Activated CD4-positive, alpha-beta T cell treated with anti-CD3 and anti-CD28 coated beads, Interleukin-2, amount 50 U/mL, for 1 hour (primary cell): ENCODE data around the gene AHNAK.
A peak's percentile ranks its signal among the peaks of the same experiment; 100 is the strongest.
"Not testable (repeated sequence)": the region's sequence is repeated elsewhere in the genome, so short reads cannot be mapped to it uniquely, and the experiment has no call there.

Source experiments
- DNase-seq: peaks from one replicate; pipeline ENCODE4 v3.0.0-alpha.2; 2020

AHNAK gene, protein sequence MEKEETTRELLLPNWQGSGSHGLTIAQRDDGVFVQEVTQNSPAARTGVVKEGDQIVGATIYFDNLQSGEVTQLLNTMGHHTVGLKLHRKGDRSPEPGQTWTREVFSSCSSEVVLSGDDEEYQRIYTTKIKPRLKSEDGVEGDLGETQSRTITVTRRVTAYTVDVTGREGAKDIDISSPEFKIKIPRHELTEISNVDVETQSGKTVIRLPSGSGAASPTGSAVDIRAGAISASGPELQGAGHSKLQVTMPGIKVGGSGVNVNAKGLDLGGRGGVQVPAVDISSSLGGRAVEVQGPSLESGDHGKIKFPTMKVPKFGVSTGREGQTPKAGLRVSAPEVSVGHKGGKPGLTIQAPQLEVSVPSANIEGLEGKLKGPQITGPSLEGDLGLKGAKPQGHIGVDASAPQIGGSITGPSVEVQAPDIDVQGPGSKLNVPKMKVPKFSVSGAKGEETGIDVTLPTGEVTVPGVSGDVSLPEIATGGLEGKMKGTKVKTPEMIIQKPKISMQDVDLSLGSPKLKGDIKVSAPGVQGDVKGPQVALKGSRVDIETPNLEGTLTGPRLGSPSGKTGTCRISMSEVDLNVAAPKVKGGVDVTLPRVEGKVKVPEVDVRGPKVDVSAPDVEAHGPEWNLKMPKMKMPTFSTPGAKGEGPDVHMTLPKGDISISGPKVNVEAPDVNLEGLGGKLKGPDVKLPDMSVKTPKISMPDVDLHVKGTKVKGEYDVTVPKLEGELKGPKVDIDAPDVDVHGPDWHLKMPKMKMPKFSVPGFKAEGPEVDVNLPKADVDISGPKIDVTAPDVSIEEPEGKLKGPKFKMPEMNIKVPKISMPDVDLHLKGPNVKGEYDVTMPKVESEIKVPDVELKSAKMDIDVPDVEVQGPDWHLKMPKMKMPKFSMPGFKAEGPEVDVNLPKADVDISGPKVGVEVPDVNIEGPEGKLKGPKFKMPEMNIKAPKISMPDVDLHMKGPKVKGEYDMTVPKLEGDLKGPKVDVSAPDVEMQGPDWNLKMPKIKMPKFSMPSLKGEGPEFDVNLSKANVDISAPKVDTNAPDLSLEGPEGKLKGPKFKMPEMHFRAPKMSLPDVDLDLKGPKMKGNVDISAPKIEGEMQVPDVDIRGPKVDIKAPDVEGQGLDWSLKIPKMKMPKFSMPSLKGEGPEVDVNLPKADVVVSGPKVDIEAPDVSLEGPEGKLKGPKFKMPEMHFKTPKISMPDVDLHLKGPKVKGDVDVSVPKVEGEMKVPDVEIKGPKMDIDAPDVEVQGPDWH (N-terminal part only)

DNA sequence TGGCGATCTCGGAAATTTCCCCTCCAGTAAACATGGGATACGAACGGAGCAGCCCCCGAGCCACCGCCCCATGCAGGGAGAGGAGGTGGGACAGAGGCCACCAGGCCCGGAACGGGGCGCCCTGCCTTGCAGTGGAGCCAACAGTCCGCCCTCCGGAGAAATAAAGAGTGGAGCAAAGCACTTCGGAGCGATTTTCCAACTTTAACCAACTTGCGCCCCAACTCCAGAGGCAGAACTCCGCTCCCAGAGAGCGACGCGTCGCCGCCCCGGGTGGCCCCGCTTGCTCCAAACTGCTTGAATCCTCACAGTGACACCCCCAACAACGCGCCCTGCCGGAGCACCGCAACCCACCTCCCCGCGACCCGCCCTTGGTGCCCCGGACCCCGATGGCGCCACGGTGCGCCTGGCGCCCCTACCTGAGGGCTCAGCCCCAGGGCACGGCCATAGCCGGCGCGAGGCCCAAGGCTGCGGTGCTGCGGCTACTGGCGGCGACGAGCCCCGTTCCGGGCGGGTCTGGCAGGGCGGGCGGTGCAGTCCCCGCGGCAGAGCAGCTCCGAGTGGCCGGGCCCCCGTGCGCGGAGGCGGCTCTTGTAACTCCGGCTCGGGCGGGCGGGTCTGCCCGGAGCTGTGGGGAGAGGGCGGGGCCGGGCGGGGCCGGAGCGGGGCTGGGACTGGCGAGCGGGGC is at the start of gene AHNAK:
Gene AHNAK, minus strand, starts transcription at position 563 of the 685 bp plus-strand sequence. CDS start 10,708 bp downstream, outside the sequence.
- DNase-seq, result peak; percentile 72

DNA sequence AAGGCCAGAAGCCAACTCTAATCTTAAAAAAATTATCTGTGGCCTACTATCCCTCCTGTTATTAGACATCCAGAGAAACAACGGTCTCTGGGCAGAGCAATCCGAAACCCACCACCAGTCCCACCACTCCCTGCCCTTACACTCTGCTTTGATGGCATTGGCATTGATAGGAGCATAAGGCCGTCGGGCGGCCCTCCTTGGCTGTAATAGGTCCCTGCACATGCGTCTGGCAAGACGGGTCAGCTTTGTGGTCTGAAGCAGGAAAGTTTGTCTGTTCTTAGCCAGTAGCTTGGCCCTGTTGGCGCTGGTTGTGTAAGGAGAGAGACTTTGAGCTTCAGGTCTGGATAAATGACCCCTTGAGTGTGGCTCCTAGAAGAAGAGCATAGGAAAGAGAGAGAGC is 48.5 kb upstream of the AHNAK start:
- DNase-seq, result no peak

- DNase-seq, result peak; percentile 80
These were observed 46.9 kb upstream of the AHNAK start for GRCh38 chr11:62593434-62594044.

DNA sequence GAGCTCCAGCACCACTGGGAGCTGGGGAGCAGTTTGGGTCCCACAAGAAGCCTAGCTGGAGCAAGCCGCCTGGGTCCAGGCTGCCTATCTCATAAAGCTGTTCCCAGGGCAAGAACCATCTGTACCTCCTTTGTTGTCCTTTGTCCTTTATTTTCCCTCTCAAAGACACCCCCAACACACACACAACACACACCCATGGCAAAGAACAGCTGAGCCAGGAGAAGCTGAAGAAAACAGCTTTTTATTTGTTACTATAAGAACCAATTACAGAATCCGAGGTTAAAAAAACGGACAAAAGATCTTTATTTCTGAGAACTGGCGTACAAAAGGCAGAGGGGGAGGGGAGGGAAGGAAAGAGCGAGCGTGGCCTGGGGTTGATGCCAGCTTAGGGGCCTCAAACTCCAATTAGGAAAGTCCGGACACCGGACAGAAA is 46.4 kb upstream of the AHNAK start:
- no peak for DNase-seq

DNA sequence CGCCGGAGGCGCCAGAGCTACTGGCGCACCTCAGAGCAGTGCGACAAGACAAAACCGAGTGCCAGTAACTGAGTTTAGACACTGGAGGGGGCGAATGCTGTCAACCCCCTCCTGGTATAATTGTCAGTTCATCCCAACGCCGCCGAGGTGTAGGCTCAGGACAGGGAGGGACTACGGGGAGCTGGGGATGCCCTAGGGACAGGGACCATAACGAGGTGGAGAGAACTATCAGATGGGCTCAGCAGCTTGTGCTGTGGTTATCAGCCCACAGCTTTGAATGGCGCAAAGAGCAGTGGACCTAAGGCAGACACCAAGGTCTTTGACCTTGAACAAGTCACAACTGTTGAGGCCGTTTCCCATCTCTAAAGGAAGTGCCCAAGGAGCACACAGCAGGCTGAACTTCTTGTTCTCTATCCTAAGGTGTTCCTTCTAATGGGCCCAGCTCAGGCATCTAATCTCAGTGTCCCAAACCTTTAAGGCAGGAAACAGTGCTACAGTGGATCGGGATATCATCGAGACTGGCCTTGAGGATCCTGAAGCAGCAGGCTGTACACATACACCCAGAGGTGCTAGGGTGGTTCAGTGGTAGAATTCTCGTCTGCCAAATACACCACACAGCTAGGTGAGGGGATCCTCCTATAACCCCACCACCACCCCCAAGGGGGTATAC is 45.7 kb upstream of the AHNAK start:
- DNase-seq, result no peak

GRCh38 chr11:62591448-62592145 is 45.0 kb upstream of the AHNAK start, which contains the start of gene TUT1:
TSS of gene TUT1 (minus strand) at chr11:62591523. CDS start at chr11:62591485, 38 bp downstream.
- peak; percentile 95 for DNase-seq

GRCh38 chr11:62588966-62589637 is 42.5 kb upstream of the AHNAK start:
- DNase-seq, result no peak

DNA sequence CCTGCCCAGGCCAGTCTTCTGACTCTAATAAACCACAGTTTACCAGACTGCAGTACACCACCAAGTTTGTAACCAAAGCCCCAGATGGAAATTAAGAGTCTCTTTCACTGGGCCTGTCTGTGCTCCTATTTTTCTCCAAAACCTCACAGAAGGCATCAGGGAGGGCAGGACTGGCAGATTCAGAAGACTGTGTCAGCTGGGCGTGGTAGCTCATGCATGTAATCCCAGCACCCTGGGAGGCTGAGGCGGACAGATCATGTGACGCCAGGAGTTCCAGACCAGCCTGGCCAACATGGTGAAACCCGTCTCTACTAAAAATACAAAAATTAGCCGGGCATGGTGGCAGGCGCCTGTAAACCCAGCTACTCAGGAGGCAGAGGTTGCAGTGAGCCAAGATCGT is 38.8 kb upstream of the AHNAK start:
- DNase-seq, result not testable (repeated sequence)

DNA sequence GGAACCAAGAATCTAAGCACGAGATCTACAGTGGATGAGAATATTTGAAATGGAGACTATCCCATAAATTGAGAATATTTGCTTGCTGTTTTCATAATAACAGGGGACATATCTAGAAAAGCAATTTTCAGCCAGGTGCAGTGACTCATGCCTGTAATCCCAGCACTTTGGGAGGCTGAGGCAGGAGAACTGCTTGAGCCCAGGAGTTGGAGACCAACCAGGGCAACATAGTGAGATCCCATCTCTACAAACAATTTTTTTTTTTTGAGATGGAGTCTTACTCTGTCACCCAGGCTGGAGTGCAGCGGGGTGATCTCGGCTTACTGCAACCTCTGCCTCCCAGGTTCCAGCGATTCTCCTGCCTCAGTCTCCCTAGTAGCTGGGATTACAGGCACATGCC is 35.1 kb upstream of the AHNAK start:
- DNase-seq, result not testable (repeated sequence)

DNA sequence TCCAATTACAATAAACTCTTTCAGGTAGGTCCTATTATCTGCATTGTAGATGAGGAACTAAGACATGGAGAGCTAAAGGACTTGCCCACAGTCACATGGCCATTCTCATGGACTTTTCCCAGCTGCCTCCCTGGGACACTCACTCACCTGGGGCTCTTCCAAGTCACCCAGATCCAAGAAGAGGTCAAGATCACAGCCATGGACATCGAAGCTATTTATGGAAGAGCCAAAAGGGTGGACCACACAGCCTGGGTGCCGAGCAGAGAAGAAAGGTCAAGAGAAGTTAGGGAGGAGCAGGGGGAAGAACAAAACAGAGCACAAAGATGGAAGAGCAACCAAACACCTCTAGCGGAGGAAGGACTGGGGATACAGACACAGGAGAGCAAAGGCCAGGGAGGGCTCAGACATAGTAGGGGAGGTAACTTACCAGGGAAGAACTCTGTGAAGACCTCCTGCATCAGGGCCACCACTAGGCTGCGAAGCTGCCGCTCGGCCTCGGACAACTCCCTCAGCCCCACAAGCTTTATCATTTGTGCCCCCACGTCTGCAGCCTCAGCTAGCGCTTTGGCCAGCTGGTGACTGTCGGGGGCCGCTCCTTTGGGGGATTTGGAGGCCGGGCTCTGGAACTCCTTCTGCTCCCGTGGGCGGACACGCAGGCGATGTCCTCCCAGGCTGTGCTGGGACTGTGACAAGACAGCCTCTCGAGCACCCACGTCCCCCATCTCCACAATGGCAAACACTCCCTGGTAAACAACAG is 34.5 kb upstream of the AHNAK start:
- no peak for DNase-seq

DNA sequence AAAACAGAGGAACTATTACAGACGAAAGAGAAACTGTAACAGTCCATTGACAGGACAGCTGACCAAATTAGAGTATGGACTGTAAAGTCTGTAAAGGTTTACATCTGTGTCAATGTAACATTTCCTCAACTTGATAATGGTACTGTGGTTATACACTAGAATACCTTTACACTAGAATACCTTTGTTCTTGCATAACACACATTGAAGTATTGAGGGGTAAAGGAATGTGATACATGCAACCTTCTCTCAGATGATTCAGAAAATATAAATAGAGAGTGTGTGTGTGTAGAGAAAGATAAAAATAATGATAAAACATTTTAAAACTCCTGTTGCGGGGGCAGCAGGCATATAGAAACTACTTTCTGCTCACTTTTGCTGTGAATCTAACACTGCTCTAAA is 32.6 kb upstream of the AHNAK start:
- DNase-seq, result no peak

- DNase-seq, result no peak
These were observed 31.9 kb upstream of the AHNAK start for GRCh38 chr11:62578541-62578940.

GRCh38 chr11:62577046-62577714 is 30.6 kb upstream of the AHNAK start:
- no peak for DNase-seq

DNA sequence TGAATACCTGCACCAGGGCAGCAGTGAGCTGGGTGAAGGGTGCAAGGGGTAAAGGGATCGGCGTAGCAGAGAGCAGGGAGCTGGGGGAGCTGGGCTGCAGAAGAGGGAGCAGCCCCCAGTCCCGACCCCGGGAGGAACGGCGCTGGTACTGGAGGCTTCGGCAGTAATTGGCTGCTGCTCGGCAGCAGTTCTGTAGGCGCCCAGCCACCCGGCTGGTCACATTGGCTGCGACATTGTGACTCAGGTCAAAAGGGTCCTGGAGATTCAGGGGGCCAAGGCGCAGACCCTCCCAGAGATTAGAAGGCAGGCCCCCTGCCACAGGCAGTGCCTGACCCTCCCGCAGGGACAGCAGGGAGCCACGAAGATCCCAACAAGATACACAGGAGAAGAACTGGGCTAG is 29.2 kb upstream of the AHNAK start:
- DNase-seq, result no peak

DNA sequence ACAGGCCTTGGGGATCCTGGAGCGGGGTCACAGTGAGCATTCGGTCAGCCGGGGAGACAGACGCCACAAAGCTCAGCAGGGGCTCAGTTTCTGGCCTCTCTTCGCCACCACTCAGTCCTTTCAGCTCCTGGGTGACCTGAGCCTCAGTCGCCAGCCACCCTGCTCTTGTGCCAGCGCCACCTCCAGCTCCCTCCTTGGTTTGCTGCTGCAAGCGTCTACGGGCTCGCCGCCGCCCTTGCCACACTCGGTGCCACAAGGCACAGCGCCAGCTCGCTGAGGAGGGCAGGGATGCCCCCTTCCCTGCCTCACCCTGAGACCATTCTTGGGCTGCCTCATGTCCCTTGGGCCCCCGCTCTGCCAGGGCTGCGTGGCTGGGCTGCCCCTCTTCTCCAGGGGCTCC is 28.6 kb upstream of the AHNAK start:
- no peak for DNase-seq

DNA sequence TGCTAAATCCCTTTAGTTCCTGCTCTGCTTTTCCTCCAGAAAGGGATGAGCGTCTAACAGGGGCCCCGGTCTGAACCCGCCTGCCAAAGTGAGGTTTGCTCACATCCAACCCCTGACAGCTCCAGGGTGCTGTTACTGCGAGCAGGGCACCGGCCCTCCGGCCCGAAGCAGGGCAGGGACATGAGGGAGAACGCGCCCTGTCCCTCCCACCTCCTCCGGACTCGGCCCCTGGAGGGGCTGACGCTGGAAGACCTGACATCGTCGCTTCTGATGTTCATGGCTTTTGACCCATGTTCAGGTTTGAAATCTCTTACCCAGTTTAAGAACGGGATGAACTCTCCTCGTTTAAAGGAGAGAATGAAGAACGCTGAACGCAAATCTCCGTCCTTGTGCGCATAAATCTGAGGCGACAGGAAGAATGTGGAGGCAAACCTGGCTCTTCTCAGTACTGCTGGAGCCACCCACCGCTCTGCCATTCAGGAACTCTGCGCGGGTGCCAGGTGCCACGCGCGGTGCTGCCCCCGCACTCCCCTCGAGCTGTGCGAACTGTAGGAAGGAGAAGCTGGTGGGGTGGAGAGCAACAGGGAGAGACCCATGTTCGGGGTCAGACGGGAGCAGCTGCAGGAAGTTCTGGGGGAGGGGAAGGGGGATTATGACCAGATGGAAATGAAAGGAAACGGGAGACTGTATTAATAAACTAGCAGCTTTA is 27.9 kb upstream of the AHNAK start:
- no peak for DNase-seq

GRCh38 chr11:62573592-62574362 is 27.2 kb upstream of the AHNAK start, which contains the start of gene EEF1G:
TSS of gene EEF1G (minus strand) at chr11:62573891. CDS start at chr11:62573842, 49 bp downstream.
- peak; percentile 97 for DNase-seq
